Embryonic facial prominence (tissue), 1 donor: ENCODE measurements around the gene PCGF6.
"Not testable (repeated sequence)": the region's sequence is repeated elsewhere in the genome, so short reads cannot be mapped to it uniquely, and the experiment has no call there.

Source experiments
- DNase-seq: peaks from one replicate; pipeline ENCODE4 v3.0.0-alpha.2; 2016; ENCODE audit errors: extremely low spot score

Gene PCGF6

GRCh38 chr10:103350517-103351260 lies at the start of gene PCGF6:
Gene PCGF6 (minus strand): TSS chr10:103351140. CDS start chr10:103351066, 74 bp downstream.
- DNase-seq = peak; percentile 46

GRCh38 chr10:103397191-103397825 lies 46.4 kb upstream of the PCGF6 start:
- no peak for DNase-seq

- no peak for DNase-seq
Measured at GRCh38 chr10:103396789-103397087, 45.8 kb upstream of the PCGF6 start.

GRCh38 chr10:103396067-103396788 lies 45.3 kb upstream of the PCGF6 start, which contains the start of the genes ATP5MK and PDCD11:
Gene ATP5MK (minus strand): TSS chr10:103396475. CDS start chr10:103392457, 4,018 bp downstream.
Gene PDCD11 (plus strand): TSS chr10:103396626. CDS start chr10:103398427, 1,801 bp downstream.
- DNase-seq = peak; percentile 95

- DNase-seq = no peak
Measured at GRCh38 chr10:103395754-103396066, 44.8 kb upstream of the PCGF6 start.

GRCh38 chr10:103394180-103394579 lies 43.2 kb upstream of the PCGF6 start:
- DNase-seq = no peak

- no peak for DNase-seq
Measured at GRCh38 chr10:103382769-103383168, 31.8 kb upstream of the PCGF6 start.

- DNase-seq = no peak
Measured at GRCh38 chr10:103374263-103374662, 23.3 kb upstream of the PCGF6 start.

GRCh38 chr10:103373544-103373943 lies 22.6 kb upstream of the PCGF6 start:
- DNase-seq = no peak

GRCh38 chr10:103367782-103368518 lies 17.0 kb upstream of the PCGF6 start, which contains the start of gene TAF5:
Gene TAF5 (plus strand): TSS chr10:103367976. CDS start chr10:103367990, 14 bp downstream.
- peak; percentile 93 for DNase-seq

- DNase-seq = no peak
Measured at GRCh38 chr10:103367379-103367781, 16.4 kb upstream of the PCGF6 start.

- DNase-seq = not testable (repeated sequence)
Measured at GRCh38 chr10:103360791-103361190, 9.9 kb upstream of the PCGF6 start.

GRCh38 chr10:103359493-103359892 lies 8.6 kb upstream of the PCGF6 start:
- not testable (repeated sequence) for DNase-seq

GRCh38 chr10:103355906-103356599 lies 5.1 kb upstream of the PCGF6 start:
- DNase-seq = no peak

- not testable (repeated sequence) for DNase-seq
Measured at GRCh38 chr10:103354567-103354966, 3.6 kb upstream of the PCGF6 start.

- no peak for DNase-seq
Measured at GRCh38 chr10:103353281-103353680, 2.3 kb upstream of the PCGF6 start.

- DNase-seq = no peak
Measured at GRCh38 chr10:103350175-103350516, 794 bp downstream of the PCGF6 start.

- DNase-seq = no peak
Measured at GRCh38 chr10:103336370-103336769, 14.6 kb downstream of the PCGF6 start.

- no peak for DNase-seq
Measured at GRCh38 chr10:103334567-103334966, 16.4 kb downstream of the PCGF6 start.

- DNase-seq = no peak
Measured at GRCh38 chr10:103333934-103334520, 16.9 kb downstream of the PCGF6 start.

GRCh38 chr10:103327906-103328305 lies 23.0 kb downstream of the PCGF6 start:
- no peak for DNase-seq
